Thymus (tissue), 11 donors: ENCODE data around the gene SLC30A2. TPM values are rescaled to one million over a fixed set of nuclear protein-coding genes. Genes with fewer than 3 reads are reported as not detected.

Experiments
- DNase-seq, 9 donors: peaks; one replicate each; pipeline ENCODE4 v3.0.0-alpha.2; 2013; ENCODE audit warnings: low spot score in 9 of 9, low read depth in 6 of 9, missing footprints in 1 of 9
- H3K27ac ChIP-seq, 2 donors: one replicate each; pipeline ENCODE4 v1.5.1; 2013; ENCODE audit warnings: control low read depth in 1 of 2, low read depth in 1 of 2, low read length in 1 of 2, mild to moderate bottlenecking in 1 of 2, moderate library complexity in 1 of 2
- H3K27me3 ChIP-seq, 2 donors: one replicate each; pipeline ENCODE4 v1.5.1; 2013; ENCODE audit warnings: low read length in 1 of 2; ENCODE audit not compliant: control insufficient read depth in 2 of 2, insufficient read depth in 1 of 2
- H3K36me3 ChIP-seq, 2 donors: one replicate each; pipeline ENCODE4 v1.5.1; 2013; ENCODE audit warnings: low read length in 1 of 2, mild to moderate bottlenecking in 1 of 2, moderate library complexity in 1 of 2; ENCODE audit not compliant: control insufficient read depth in 2 of 2, insufficient read depth in 2 of 2
- H3K4me1 ChIP-seq, 2 donors: one replicate each; pipeline ENCODE4 v1.5.1; 2013; ENCODE audit warnings: low read length in 2 of 2; ENCODE audit not compliant: control insufficient read depth in 2 of 2, insufficient read depth in 2 of 2
- H3K4me3 ChIP-seq, 2 donors: one replicate each; pipeline ENCODE4 v1.5.1; 2013; ENCODE audit warnings: low read length in 2 of 2, control low read depth in 1 of 2, mild to moderate bottlenecking in 1 of 2
- H3K9me3 ChIP-seq, 2 donors: one replicate each; pipeline ENCODE4 v1.5.1; 2013; ENCODE audit warnings: low read length in 1 of 2, mild to moderate bottlenecking in 1 of 2; ENCODE audit not compliant: control insufficient read depth in 2 of 2, insufficient read depth in 1 of 2
- WGBS: extraction: QIAGEN DNeasy Blood & Tissue Kit; methylation state at CpG from one replicate; pipeline ENCODE4 v1.1.7; 2013; 5-methylcytosine and 5-hydroxymethylcytosine counted together
- polyA plus RNA-seq: library from polyadenylated mRNA; stranded (reverse); fragments of 200-250 nt; gene quantifications from one replicate; pipeline ENCODE4 v1.2.3, GENCODE V29; 2013
- total RNA-seq: library from RNA; stranded (reverse); fragments of 120-200 nt; gene quantifications from one replicate; pipeline ENCODE4 v1.2.4, GENCODE V29; 2013
- donor health status: healthy.

The SLC30A2 gene
- total and polyA plus RNA-seq, 2 donors, result 0.05 to 0.41 TPM

- no peak for DNase-seq
- 87% methylated on average over 7 of the region's 7 CpGs for WGBS
- no peak overlapping the region for H3K27ac ChIP-seq
- peaks cover 52 to 100% of the 10 kb centered on the region in 2 donors for H3K27me3 ChIP-seq
- peaks cover 10 to 12% of the 10 kb centered on the region in 2 donors for H3K4me1 ChIP-seq
- peaks cover 0 to 8% of the 10 kb centered on the region in 2 donors for H3K9me3 ChIP-seq
- H3K36me3 ChIP-seq, result no peaks in the 10 kb centered on the region
- H3K4me3 ChIP-seq, result no peak overlapping the region
These were observed 1.5 kb upstream of the SLC30A2 start for GRCh38 chr1:26047278-26047874.

GRCh38 chr1:26046246-26047095 lies 553 bp upstream of the SLC30A2 start:
- no peaks in the 10 kb centered on the region for H3K36me3 ChIP-seq
- H3K9me3 ChIP-seq, result peaks cover 0 to 8% of the 10 kb centered on the region in 2 donors
- H3K27me3 ChIP-seq, result peaks cover 52 to 100% of the 10 kb centered on the region in 2 donors
- H3K27ac ChIP-seq, result no peak overlapping the region
- WGBS, result 9% methylated on average over 57 of the region's 57 CpGs
- peak overlapping the region in 1 of 2 donors; percentile 19 for H3K4me3 ChIP-seq
- DNase-seq, result peak in 3 of 9 donors; percentile 12 to 36 (median 33)
- peaks cover 10 to 12% of the 10 kb centered on the region in 2 donors for H3K4me1 ChIP-seq

- H3K4me1 ChIP-seq, result peaks cover 10 to 12% of the 10 kb centered on the region in 2 donors
- no peaks in the 10 kb centered on the region for H3K36me3 ChIP-seq
- H3K27ac ChIP-seq, result no peak overlapping the region
- DNase-seq, result no peak
- peaks cover 52 to 92% of the 10 kb centered on the region in 2 donors for H3K27me3 ChIP-seq
- no peak overlapping the region for H3K4me3 ChIP-seq
- H3K9me3 ChIP-seq, result peaks cover 0 to 8% of the 10 kb centered on the region in 2 donors
- WGBS, result 37% methylated on average over 29 of the region's 29 CpGs
These were observed 772 bp downstream of the SLC30A2 start for GRCh38 chr1:26044971-26045721.

- WGBS, result 90% methylated on average over 3 of the region's 3 CpGs
- H3K27ac ChIP-seq, result no peak overlapping the region
- no peaks in the 10 kb centered on the region for H3K36me3 ChIP-seq
- H3K4me3 ChIP-seq, result no peak overlapping the region
- peaks cover 0 to 8% of the 10 kb centered on the region in 2 donors for H3K9me3 ChIP-seq
- no peak for DNase-seq
- H3K27me3 ChIP-seq, result peaks cover 52 to 91% of the 10 kb centered on the region in 2 donors
- peaks cover 10 to 12% of the 10 kb centered on the region in 2 donors for H3K4me1 ChIP-seq
These were observed 1.5 kb downstream of the SLC30A2 start for GRCh38 chr1:26044414-26044813.

GRCh38 chr1:26043765-26044164 lies 2.2 kb downstream of the SLC30A2 start:
- no peak overlapping the region for H3K4me3 ChIP-seq
- WGBS, result 84% methylated on average over 2 of the region's 2 CpGs

GRCh38 chr1:26041978-26042377 lies 3.9 kb downstream of the SLC30A2 start:
- DNase-seq, result no peak
- Histone ChIP-seq H3K27ac (no peak overlapping the region), H3K4me1 (peaks cover 10 to 12% of the 10 kb centered on the region in 2 donors), H3K4me3 (no peak overlapping the region), H3K27me3 (peaks cover 40 to 88% of the 10 kb centered on the region in 2 donors), H3K9me3 (peaks cover 0 to 8% of the 10 kb centered on the region in 2 donors), H3K36me3 (no peaks in the 10 kb centered on the region)
- WGBS, result 69% methylated on average over 4 of the region's 4 CpGs

More at GRCh38 chr1:26043765-26044164, 2.2 kb downstream of the SLC30A2 start:
- H3K4me1 ChIP-seq, result peaks cover 10 to 12% of the 10 kb centered on the region in 2 donors
- H3K27me3 ChIP-seq, result peaks cover 54 to 91% of the 10 kb centered on the region in 2 donors
- H3K27ac ChIP-seq, result no peak overlapping the region
- DNase-seq, result no peak
- H3K36me3 ChIP-seq, result no peaks in the 10 kb centered on the region
- H3K9me3 ChIP-seq, result peaks cover 0 to 8% of the 10 kb centered on the region in 2 donors

GRCh38 chr1:26041401-26041800 lies 4.5 kb downstream of the SLC30A2 start:
- Histone ChIP-seq H3K9me3 (peaks cover 0 to 8% of the 10 kb centered on the region in 2 donors), H3K4me3 (no peak overlapping the region), H3K36me3 (no peaks in the 10 kb centered on the region), H3K27me3 (peaks cover 35 to 88% of the 10 kb centered on the region in 2 donors), H3K27ac (no peak overlapping the region), H3K4me1 (peaks cover 8 to 9% of the 10 kb centered on the region in 2 donors)
- no peak for DNase-seq
- WGBS, result 84% methylated on average over 7 of the region's 7 CpGs

- H3K4me1 ChIP-seq, result peaks cover 8 to 13% of the 10 kb centered on the region in 2 donors
- H3K27ac ChIP-seq, result no peak overlapping the region
- no peak for DNase-seq
- WGBS, result 90% methylated on average over 6 of the region's 6 CpGs
- H3K27me3 ChIP-seq, result peaks cover 13 to 77% of the 10 kb centered on the region in 2 donors
- H3K4me3 ChIP-seq, result no peak overlapping the region
- peaks cover 0 to 2% of the 10 kb centered on the region in 2 donors for H3K9me3 ChIP-seq
- H3K36me3 ChIP-seq, result no peaks in the 10 kb centered on the region
These were observed 7.0 kb downstream of the SLC30A2 start for GRCh38 chr1:26038904-26039303.
